GM12892 (cell line): ENCODE results near the gene SGCG.

Experiments
- POLR2A ChIP-seq: IDR thresholded peaks from 2 replicates; pipeline ENCODE4 v1.6.1; 2011; ENCODE audit warnings: low read depth, low read length, control low read depth
- POLR2AphosphoS5 ChIP-seq: IDR thresholded peaks from 2 replicates; pipeline ENCODE4 v1.6.1; 2011; ENCODE audit warnings: low read depth, low read length, control low read depth

- TF ChIP-seq POLR2A = no peak
- no peak for TF ChIP-seq POLR2AphosphoS5
These were observed 140.3 kb downstream of the SGCG start for GRCh38 chr13:23320926-23321534.
